IMR-90 (cell line): ENCODE measurements around the gene UNC119.

Source experiments
- ELK1 ChIP-seq: fragments of 150-350 bp; IDR thresholded peaks from 2 replicates; pipeline ENCODE4 v1.6.1; 2016; ENCODE audit warnings: low read depth, mild to moderate bottlenecking, low read length, moderate library complexity, borderline replicate concordance
- MXI1 ChIP-seq: IDR thresholded peaks from 2 replicates; pipeline ENCODE4 v1.6.1; 2012; ENCODE audit warnings: low read depth, mild to moderate bottlenecking, low read length, moderate library complexity, borderline replicate concordance
- USF2 ChIP-seq: fragments of 150-350 bp; IDR thresholded peaks from 2 replicates; pipeline ENCODE4 v1.6.1; 2017; ENCODE audit warnings: mild to moderate bottlenecking, antibody characterized with exemption, low read length, low read depth
- TF ChIP-seq, protein P1 (sequence below): conservative IDR thresholded peaks from 2 replicates; pipeline ENCODE4 v1.5.1; 2012; ENCODE audit warnings: mild to moderate bottlenecking, low read depth, low read length, improper control_type of control experiment

DNA sequence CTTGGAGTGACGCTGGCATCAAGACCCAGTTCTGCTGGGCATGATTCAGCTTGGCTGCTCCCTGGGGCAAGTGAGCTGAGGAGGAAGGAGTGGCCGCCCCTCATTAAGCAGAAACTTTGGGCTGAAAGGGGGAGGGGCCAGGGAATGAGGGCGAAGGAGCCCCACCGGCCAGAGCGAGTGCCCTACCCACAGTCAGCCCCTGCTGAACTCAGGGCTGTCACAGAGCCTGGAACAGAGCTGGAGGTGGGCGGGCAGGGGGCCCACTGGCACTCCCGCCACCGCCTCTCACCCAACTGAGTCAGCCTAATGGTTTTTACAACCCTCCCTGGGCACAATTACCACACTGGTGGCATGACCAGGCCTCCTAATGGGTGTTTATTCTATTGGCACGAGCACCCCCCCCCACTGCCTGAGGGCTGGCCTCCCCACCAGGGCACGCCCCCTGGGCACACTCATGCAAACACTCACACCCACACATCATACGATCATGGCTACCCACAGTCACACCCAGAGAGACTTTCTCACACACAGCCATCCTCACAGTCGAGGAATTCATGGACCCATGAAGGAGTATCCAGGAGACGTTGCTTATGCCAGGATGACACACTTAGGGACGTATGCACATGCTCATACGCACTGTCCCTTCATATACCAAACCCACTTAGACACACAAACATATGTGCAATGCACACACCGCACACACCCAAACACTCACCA is 19.2 kb downstream of the UNC119 start:
- TF ChIP-seq USF2 (no peak), MXI1 (no peak), ELK1 (no peak)
- TF ChIP-seq, protein P1, sequence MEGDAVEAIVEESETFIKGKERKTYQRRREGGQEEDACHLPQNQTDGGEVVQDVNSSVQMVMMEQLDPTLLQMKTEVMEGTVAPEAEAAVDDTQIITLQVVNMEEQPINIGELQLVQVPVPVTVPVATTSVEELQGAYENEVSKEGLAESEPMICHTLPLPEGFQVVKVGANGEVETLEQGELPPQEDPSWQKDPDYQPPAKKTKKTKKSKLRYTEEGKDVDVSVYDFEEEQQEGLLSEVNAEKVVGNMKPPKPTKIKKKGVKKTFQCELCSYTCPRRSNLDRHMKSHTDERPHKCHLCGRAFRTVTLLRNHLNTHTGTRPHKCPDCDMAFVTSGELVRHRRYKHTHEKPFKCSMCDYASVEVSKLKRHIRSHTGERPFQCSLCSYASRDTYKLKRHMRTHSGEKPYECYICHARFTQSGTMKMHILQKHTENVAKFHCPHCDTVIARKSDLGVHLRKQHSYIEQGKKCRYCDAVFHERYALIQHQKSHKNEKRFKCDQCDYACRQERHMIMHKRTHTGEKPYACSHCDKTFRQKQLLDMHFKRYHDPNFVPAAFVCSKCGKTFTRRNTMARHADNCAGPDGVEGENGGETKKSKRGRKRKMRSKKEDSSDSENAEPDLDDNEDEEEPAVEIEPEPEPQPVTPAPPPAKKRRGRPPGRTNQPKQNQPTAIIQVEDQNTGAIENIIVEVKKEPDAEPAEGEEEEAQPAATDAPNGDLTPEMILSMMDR: no peak
